SK-N-MC (cell line): ENCODE measurements around the gene SIRT7.
A peak's percentile ranks its signal among the peaks of the same experiment; 100 is the strongest.

Experiments used
- DNase-seq: peaks from one replicate; pipeline ENCODE4 v3.0.0-alpha.2; 2011; ENCODE audit warnings: low read depth, low spot score
- H3K27ac ChIP-seq: fragments of 200-600 bp; sonication (generic); 2 replicates; pipeline ENCODE4 v1.5.1; 2016; ENCODE audit warnings: mixed run types
- H3K36me3 ChIP-seq: fragments of 200-600 bp; sonication (generic); 2 replicates; pipeline ENCODE4 v1.6.1; 2017; ENCODE audit warnings: antibody characterized with exemption, low read length, mixed read lengths; ENCODE audit not compliant: insufficient read depth
- H3K4me3 ChIP-seq: fragments of 200-600 bp; sonication (generic); 2 replicates; pipeline ENCODE4 v1.5.1; 2016
- H3K9ac ChIP-seq: fragments of 200-600 bp; sonication (generic); 2 replicates; pipeline ENCODE4 v1.8.0; 2017; ENCODE audit warnings: mixed run types, mixed read lengths; ENCODE audit not compliant: insufficient read length
- H3K9me3 ChIP-seq: fragments of 200-600 bp; sonication (generic); 2 replicates; pipeline ENCODE4 v1.6.1; 2017; ENCODE audit warnings: low read depth, mild to moderate bottlenecking, antibody characterized with exemption, low read length, moderate library complexity, mixed read lengths
- EZH2 ChIP-seq: fragments of 200-600 bp; sonication (generic); IDR thresholded peaks from one replicate; pipeline ENCODE4 v1.6.1; 2017; ENCODE audit warnings: antibody characterized with exemption
- FOXP2 ChIP-seq: optimal IDR thresholded peaks from 2 replicates; pipeline ENCODE3; 2011; ENCODE audit warnings: mild to moderate bottlenecking, moderate library complexity; ENCODE audit not compliant: insufficient read depth; ENCODE audit errors: extremely low read length, control extremely low read depth
- POLR2AphosphoS5 ChIP-seq: IDR thresholded peaks from 2 replicates; pipeline ENCODE4 v1.6.1; 2012; ENCODE audit warnings: mild to moderate bottlenecking, low read depth, low read length, borderline replicate concordance

Gene SIRT7

DNA sequence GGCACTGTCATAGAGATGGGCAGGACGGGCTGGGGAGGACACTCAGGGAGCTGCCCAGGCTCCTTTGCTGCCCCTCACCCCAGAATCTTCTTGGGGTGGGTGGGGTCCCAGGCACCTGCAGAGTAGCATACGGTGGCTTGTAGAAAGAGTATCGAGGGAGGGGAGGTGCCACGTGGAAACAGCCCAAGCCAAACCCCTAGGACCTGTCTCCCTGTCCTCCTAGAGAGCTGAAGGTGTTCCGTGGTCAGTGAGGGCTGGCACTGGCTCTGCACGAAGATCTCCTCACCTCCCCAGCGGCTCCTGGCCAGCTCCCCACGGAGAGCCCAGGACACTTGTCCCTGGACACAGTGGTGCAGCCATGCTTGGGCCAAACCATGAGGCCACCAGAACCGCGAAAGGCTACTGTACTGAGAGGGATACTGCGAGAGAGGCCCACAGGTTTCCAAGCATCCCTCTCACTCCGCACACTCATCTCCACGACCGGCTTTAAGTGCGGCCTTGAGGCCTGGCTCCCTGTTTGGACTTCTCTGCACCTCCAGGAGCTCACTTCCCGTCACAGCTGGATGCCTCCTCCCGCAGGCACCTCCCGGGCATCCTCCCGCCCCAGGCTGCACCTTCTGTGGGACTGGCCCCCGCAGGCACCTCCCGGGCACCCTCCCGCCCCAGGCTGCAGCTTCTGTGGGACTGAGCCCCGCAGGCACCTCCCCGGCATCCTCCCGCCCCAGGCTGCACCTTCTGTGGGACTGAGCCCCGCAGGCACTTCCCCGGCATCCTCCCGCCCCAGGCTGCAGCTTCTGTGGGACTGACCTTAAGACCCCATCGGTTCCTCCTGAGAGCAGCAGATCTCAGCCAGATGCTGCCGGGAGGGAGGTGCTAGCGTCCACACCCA lies 11.5 kb upstream of the SIRT7 start:
- TF ChIP-seq EZH2, result no peak
- TF ChIP-seq POLR2AphosphoS5, result no peak
- no peak for TF ChIP-seq FOXP2
- peak overlapping the region; percentile 93 for H3K4me3 ChIP-seq
- H3K27ac ChIP-seq, result no peak overlapping the region
- H3K36me3 ChIP-seq, result no peaks in the 10 kb centered on the region; the same call in 1 of the 2 replicates
- H3K9me3 ChIP-seq, result no peaks in the 10 kb centered on the region
- no peak for DNase-seq
- H3K9ac ChIP-seq, result no peak overlapping the region

DNA sequence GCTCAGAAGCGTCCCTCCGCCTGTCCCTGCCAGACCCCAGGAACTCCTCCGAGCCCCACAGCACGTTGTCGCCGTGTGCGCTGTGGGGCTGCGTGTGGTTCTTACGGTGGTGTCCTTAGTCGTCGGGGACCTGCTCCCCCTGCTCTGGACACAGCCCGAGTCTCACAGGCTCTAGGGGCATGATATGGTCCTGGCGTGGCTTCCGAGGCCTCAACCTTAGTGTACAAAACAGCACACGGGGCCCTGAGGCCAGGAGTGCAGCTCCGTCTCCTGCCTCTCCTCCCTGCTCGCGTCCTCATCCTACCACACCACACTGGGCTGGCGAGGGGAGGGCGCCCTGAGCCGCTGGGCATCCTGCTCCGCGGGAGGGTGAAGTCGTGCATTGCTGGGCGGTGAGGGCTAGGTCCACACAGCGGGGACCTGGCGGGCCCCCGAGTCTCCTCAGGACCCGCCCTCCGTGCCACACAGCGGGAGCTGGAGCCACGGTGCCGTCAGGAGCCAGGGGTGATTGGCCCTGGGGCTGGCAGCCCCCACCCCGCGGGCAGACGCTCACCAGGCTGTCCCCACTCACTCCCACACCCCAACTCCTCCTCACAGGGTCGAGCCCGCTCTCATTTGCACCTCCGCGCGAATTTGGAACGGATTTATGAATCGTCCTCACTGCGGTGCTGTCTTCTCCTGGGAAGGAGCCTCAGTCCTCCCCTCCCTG lies 10.7 kb upstream of the SIRT7 start:
- Histone ChIP-seq H3K27ac (peak overlapping the region; percentile 13; the same call in 1 of the 2 replicates), H3K9ac (peak overlapping the region; percentile 69), H3K36me3 (no peaks in the 10 kb centered on the region; the same call in 1 of the 2 replicates), H3K9me3 (no peaks in the 10 kb centered on the region), H3K4me3 (peak overlapping the region; percentile 93)
- TF ChIP-seq POLR2AphosphoS5 (0 out of 2 replicates have a peak, but pooled peaks have one; percentile 34), FOXP2 (no peak), EZH2 (no peak)
- no peak for DNase-seq

DNA sequence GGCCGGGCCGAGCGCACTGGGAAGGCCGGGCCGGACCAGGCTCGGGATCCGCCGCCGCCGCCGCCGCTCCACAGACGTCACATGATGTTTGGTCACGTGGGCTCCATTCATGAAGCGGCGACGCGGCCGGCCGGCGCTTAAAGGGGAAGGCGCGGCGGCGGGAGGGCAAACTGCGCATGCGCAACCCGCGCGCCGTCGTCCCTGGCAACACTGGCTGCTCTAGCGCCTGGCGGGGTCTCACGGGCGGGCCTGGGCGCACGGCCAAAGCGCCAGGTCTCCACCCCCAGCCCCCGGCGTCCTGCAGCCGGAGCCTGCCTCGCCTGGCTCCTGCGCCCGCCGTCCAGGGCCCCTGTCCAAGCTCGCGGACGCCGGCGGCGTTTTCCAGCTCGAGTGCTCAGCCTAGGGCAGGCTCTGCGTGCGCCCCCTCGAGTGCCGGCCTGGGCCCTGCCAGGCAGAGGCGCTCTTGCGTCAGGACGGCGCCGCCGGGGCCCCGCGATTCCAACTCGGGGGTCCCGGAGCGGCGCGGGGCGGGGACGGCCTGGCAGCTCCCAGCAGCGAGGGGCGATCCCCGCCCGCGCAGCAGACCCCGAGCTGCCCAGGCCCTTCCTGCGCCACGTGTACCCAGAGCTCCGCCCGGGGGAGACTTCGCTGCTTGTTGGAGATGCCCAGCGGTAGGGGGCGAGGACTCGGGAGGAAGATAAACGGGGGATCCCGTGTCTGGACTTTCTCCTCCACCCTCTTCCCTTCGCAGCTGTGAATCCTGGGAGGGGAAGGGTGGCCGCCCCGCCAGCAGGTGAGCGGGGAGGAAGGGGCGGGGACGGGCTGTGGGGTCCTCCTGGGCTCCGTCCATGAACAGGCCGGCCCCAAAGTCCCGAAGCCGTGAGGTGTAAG lies 9.9 kb upstream of the SIRT7 start, which contains the start of gene MAFG:
Gene MAFG (minus strand): TSS at position 83 of the 891 bp plus-strand sequence. CDS start 4,550 bp downstream, outside the sequence.
- H3K4me3 ChIP-seq, result peak within 1 kb of the TSS; percentile 93

DNA sequence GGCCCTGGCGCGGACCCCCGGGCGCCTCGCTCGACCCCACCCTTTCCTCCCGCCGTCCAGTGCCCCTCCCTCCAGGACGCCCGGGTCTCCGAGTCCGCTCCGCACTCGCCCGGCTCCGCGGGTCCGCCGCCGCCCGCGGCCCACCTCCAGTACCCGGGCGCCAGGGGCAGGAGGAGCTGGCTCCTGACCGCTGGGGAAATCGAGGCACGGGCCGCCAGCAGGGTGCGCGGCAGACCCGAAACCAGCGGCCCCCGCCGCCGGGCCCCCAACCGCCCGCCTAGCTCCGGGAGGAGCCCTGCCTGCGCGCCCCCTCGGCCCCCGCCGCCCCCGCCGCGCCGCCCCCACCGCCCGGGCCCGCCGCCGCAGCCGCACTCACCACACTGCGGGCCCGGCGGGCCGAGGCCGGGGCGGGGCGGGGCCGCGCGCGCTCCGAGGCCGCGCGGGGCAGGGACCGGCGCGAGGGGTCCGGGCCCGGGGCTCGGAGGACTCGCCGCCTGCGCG lies 9.2 kb upstream of the SIRT7 start:
- DNase-seq, result no peak
- TF ChIP-seq EZH2, result no peak
- TF ChIP-seq FOXP2, result no peak
- TF ChIP-seq POLR2AphosphoS5, result no peak

More for the DNA sequence above, 9.9 kb upstream of the SIRT7 start, which contains the start of gene MAFG:
- peak; percentile 57 for DNase-seq
- Histone ChIP-seq H3K9ac (peak within 1 kb of the TSS; percentile 88), H3K27ac (peak within 1 kb of the TSS; percentile 82), H3K9me3 (no peaks in the 10 kb centered on the region), H3K36me3 (no peaks in the 10 kb centered on the region; the same call in 1 of the 2 replicates)
- no peak for TF ChIP-seq EZH2
- TF ChIP-seq POLR2AphosphoS5, result peak; percentile 81

DNA sequence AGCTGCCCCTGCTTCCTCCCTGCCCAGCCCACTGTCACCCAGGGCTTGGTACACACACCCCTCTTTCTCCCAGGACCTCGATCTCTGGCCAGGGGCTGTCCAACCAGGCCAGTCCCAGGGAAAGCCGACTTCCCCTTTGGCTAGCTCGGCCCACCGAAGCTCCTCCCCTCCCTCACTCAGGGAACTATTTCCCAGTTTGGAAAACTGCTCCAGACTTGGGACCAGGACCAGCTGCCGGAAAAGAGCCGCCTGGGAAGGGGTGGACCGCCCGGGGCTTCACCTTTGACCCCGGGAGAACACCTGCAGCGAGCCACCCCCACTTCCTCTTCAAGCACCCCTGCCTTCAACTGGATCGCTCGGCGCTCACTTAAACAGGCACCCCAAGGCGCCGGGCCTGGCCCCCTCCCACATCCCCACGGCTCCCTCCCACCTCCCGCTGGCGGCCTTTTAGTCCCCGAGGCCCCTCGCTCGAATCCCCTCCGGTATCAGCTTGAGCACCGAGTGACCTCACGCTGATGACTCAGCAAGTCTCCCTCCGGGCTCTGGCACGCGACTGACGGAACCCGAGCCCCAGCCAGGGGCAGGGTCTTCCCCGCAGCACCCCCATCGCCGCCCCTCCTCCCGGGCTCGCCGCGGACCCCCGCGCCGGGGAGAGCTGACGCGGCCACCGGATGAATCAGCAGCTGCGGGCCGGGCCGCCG lies 8.6 kb upstream of the SIRT7 start:
- DNase-seq, result no peak
- Histone ChIP-seq H3K9me3 (no peaks in the 10 kb centered on the region), H3K36me3 (peaks cover 6% of the 10 kb centered on the region; the same call in 1 of the 2 replicates), H3K27ac (peak overlapping the region; percentile 82), H3K9ac (peak overlapping the region; percentile 88), H3K4me3 (peak overlapping the region; percentile 90)
- TF ChIP-seq FOXP2 (no peak), POLR2AphosphoS5 (no peak), EZH2 (no peak)

More for the DNA sequence above, 9.2 kb upstream of the SIRT7 start:
- peaks cover 1% of the 10 kb centered on the region; the same call in 1 of the 2 replicates for H3K36me3 ChIP-seq
- H3K9me3 ChIP-seq, result no peaks in the 10 kb centered on the region
- H3K27ac ChIP-seq, result peak overlapping the region; percentile 82
- peak overlapping the region; percentile 88 for H3K9ac ChIP-seq
- peak overlapping the region; percentile 90 for H3K4me3 ChIP-seq

DNA sequence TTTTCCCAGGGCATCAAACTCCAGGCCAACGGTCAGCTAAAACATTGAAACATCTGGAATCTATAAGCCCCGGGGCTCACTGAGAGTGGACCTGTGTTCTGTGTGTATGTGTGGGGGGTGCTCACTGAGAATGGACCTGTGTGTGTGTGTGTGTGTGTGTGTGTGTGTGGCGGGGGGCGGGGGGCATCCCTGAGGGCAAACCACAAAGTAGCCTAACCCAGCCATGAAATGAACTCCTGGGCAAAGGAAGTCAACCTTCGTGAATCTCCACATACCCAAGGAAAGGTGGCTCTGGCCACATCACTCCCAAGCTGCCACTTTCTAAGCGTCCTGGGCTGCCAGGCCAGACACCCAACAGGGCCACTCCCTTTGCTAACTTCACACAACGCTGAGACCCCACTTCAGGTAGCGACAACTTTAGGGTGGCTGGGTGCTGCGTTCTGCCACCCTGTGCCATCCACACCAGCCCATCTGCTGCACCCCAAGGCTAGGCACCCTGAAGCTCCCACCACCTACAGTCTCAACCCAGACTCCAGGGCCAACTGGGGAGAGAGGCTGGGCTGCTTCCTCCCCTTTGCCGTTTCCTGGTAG lies 8.0 kb upstream of the SIRT7 start:
- peak overlapping the region; percentile 88 for H3K9ac ChIP-seq
- H3K27ac ChIP-seq, result peak overlapping the region; percentile 82; the same call in 1 of the 2 replicates
- H3K36me3 ChIP-seq, result peaks cover 9% of the 10 kb centered on the region; the same call in 1 of the 2 replicates
- DNase-seq, result no peak
- TF ChIP-seq EZH2, result no peak
- H3K9me3 ChIP-seq, result no peaks in the 10 kb centered on the region
- peak overlapping the region; percentile 90 for H3K4me3 ChIP-seq
